Suprapubic skin (tissue), 4 donors: ENCODE data around the gene HIF1AN.

Experiments
- POLR2A ChIP-seq, 2 donors: fragments of 450-650 bp; IDR thresholded peaks; one replicate each; pipeline ENCODE4 v1.6.1; 2017; ENCODE audit warnings: antibody characterized with exemption in 2 of 2, mild to moderate bottlenecking in 2 of 2, moderate library complexity in 2 of 2
- POLR2AphosphoS5 ChIP-seq, 3 donors: sonication (generic); formaldehyde crosslinking; IDR thresholded peaks; one replicate each; pipeline ENCODE4 v1.6.1; 2017; ENCODE audit warnings: antibody characterized with exemption in 3 of 3
- TF ChIP-seq, protein P1 (sequence below), 2 donors: fragments of 200-600 bp in 1 of 2; fragments of 450-650 bp in 1 of 2; sonication (generic) in 1 of 2; IDR thresholded peaks; one replicate each; pipeline ENCODE4 v1.5.1; 2016 to 2019; ENCODE audit warnings: antibody characterized with exemption in 2 of 2, mild to moderate bottlenecking in 1 of 2, moderate library complexity in 1 of 2

DNA sequence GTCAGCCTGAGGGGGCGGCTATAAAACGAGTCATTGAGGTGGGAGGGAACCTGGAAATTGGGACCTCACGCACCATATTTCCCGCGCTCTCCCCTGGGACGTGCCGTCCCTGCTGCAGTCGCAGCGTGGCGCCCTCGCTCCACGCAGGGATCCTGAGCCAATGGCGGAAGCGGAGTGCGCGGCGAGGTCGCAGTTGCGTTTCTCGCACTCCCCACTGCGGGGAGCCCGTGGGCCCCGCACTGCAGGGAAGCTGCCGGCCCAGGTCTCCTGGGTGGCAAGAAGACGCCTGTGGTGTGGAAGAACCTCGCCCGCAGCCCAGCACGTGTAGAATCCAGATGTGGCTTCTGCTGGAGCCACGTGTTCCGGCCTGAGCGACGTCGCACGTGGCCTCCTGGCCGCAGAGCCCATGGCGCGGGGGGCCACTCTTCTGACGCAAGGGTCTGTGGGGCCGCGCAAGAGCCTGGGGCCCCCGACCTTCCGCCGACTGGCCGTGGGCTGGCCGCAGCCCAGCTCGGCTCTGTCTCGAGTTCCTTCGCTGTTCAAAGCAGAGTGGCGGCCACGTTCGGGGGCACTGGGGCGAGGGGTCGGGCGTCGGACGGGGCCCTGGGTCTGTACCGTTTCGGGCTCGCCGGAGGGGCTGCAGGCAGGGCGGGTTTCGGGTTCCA lies 26.4 kb downstream of the HIF1AN start:
- TF ChIP-seq, protein P1, sequence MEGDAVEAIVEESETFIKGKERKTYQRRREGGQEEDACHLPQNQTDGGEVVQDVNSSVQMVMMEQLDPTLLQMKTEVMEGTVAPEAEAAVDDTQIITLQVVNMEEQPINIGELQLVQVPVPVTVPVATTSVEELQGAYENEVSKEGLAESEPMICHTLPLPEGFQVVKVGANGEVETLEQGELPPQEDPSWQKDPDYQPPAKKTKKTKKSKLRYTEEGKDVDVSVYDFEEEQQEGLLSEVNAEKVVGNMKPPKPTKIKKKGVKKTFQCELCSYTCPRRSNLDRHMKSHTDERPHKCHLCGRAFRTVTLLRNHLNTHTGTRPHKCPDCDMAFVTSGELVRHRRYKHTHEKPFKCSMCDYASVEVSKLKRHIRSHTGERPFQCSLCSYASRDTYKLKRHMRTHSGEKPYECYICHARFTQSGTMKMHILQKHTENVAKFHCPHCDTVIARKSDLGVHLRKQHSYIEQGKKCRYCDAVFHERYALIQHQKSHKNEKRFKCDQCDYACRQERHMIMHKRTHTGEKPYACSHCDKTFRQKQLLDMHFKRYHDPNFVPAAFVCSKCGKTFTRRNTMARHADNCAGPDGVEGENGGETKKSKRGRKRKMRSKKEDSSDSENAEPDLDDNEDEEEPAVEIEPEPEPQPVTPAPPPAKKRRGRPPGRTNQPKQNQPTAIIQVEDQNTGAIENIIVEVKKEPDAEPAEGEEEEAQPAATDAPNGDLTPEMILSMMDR (IDR thresholded peaks at IDR 0.05), result peak; percentile 52 to 98
- TF ChIP-seq POLR2A (IDR thresholded peaks at IDR 0.05) (no peak), POLR2AphosphoS5 (IDR thresholded peaks at IDR 0.05) (no peak)
